GM18526 (cell line): Measurements from ENCODE around the gene FAM170A.

Experiments
- POLR2A ChIP-seq: IDR thresholded peaks from 3 replicates; pipeline ENCODE4 v1.6.1; 2011; ENCODE audit not compliant: insufficient read length; ENCODE audit errors: extremely low read depth

Gene FAM170A, protein sequence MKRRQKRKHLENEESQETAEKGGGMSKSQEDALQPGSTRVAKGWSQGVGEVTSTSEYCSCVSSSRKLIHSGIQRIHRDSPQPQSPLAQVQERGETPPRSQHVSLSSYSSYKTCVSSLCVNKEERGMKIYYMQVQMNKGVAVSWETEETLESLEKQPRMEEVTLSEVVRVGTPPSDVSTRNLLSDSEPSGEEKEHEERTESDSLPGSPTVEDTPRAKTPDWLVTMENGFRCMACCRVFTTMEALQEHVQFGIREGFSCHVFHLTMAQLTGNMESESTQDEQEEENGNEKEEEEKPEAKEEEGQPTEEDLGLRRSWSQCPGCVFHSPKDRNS

GRCh38 chr5:119629339-119629738 lies at the start of gene FAM170A:
TSS of gene FAM170A (plus strand) at chr5:119629558. CDS start at chr5:119629769, 211 bp downstream.
- TF ChIP-seq POLR2A: no peak

DNA sequence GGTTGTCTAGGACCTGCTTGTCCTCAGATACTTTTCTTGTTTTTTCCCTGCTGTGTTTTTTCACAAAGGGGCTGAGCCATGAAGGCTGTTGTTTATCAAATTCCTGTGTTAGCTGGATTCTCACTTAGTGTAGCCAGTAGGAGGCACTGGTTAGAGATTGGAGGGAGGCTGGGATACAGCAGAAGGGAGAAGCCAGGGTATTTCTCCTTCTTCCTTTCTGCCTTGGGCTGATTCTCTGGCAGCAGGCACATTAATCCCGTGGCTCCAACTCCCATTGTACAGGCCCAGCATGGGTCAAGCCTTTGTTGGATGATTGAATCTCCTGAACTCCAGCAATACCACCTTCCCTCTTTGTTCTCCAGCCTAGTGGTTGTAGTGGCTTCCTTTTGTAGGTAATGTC lies 46.4 kb upstream of the FAM170A start:
- TF ChIP-seq POLR2A: no peak

DNA sequence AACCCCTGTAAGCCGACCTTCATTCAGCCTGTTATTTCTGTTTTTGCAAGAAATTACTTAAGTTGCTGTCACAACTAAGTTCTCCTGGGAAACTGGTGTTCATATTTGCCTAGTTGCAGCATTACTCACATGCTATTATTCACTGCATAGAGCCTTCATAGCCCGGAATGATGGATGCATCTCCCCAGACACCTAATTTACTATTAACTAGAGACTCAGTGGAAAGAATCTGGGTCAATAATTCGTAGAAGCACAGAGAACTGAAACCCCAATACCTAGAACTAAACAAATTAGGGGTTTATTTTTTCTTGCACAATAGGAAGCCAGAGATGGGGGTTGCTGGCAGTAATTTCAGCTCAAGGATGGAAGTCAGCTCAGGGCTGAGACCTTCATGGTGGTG lies 45.7 kb upstream of the FAM170A start:
- TF ChIP-seq POLR2A: no peak

GRCh38 chr5:119596046-119596445 lies 33.3 kb upstream of the FAM170A start:
- no peak for TF ChIP-seq POLR2A

DNA sequence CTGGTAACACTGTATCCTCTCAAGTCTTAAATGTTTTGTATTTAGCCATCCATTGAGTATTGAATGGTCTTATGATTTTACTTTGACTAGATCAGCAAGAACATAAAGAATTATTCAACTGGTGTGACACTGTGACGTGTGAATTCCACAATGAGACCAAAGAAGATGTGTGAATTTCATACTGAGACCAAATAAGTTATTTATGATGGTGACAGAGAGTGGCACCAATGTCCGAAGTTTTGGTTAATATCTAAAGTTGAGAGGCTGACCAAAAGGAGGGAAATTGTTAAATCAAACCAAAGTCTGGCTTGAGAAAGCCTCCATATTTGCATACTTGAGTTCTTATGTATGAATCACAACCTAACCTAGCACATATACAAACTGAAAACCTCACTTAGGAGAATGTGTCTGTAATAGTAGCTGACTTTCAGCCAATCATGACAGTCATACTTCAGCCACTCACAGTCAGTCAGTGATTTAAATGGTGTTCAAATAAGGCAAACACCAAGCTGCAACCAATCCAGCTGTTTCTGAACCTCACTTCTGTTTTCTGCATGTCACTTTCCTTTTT lies 31.5 kb upstream of the FAM170A start:
- TF ChIP-seq POLR2A: no peak

DNA sequence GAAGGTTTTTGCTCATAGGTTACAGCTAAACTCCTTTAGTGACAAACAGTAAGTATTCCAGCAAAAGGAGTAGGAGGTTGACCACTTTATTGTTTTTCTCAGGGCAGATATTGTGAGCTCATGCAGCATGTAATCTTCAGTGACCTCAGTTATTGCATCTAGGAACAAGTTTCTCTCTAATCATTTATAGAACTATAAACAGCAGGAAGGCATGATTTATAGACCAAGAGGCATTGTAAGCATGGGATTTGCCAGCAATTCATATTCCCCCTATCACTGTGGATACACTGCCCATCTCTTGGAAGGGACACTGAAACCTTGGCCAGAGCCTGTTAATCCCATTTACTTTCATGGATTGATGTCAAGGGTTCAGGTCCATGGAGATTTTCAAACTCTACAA lies 15.4 kb upstream of the FAM170A start:
- TF ChIP-seq POLR2A: no peak

GRCh38 chr5:119614838-119615237 lies 14.5 kb upstream of the FAM170A start:
- TF ChIP-seq POLR2A: no peak

- TF ChIP-seq POLR2A: no peak
Observed at GRCh38 chr5:119626086-119626485, 3.3 kb upstream of the FAM170A start.

DNA sequence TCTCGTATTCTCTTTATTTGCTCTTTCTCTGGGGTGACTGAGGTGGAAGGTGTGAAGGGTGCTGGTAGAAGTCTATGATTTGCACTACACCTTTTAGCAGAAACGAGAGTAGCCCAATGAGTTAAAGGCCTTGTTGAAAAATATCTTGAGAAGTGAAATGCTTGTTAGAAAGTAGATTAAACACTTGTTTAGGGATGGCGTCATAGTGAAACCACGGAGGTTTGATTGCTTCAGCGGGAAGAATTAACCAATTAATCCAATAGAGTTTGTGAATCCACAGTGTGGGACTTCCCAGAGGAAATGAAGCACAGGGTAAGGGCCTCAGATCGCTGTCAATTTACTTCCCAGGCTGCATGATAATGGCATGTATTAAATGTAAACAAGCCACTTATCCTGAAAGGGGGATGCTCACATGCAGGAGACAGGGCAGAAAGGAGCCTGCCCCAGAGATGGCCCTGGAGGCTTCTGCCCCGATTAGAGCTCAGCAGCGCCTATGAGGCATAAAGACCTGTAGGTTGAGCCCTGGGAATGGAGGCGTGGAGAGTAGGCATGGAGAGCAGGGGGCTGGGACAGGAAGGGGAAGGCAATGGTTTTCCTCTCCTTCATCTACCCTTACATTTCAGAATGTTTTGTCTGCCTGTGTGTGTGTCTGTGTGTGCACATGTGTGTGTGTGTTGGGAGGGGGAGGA lies 1.5 kb downstream of the FAM170A start:
- no peak for TF ChIP-seq POLR2A

DNA sequence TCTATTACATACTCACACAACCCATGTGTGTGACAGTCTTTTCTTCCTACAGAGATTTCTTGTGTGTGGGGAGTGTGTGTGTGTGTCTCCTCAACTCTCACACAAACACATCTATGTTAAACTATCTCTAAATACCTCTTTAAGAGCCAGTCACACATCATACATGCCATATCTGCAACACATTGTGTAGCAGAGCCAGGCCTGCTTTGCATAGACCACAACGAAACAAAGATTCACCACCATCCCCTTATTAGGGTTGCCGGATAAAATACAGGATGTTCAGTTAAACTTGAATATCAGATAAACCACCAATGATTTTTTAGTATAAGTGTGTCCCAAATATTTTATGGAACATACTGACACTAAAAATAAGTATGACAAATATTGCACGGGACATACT lies 2.3 kb downstream of the FAM170A start:
- TF ChIP-seq POLR2A: no peak

DNA sequence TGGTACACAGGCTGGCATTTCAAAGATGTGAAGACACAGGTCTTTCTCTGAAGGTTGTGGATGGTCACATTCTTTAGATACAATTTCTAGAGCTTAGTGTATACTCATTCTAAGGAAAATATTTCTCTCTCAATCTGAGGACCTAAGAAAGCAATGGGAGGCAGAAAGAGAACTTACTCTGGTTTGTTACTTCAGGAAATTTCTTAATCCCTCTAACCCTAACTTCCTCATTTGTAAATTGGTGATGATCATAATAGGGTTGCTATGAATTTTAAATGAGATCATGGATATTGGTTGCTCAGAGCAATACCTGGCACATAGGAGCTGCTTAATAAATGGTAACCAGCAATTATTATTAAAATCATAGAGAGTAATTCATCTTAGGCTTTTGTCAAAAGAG lies 22.1 kb downstream of the FAM170A start:
- no peak for TF ChIP-seq POLR2A

GRCh38 chr5:119655061-119655460 lies 25.7 kb downstream of the FAM170A start:
- no peak for TF ChIP-seq POLR2A

- TF ChIP-seq POLR2A: no peak
Observed at GRCh38 chr5:119656023-119656422, 26.7 kb downstream of the FAM170A start.

DNA sequence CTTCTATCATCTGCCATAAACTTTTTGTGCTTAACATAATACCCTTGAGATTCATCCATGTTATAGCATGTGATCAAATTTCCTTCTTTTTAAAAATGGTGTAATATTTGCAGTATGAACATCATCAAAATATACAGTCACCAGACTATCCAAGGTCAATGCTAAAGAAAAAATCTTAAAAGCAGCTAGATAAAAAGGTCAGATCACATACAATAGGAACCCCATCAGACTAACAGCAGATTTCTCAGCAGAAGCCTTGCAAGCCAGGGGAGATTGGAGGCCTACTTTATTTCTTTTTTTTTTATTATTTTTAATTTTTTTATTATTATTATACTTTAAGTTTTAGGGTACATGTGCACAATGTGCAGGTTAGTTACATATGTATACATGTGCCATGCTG lies 37.2 kb downstream of the FAM170A start:
- no peak for TF ChIP-seq POLR2A

DNA sequence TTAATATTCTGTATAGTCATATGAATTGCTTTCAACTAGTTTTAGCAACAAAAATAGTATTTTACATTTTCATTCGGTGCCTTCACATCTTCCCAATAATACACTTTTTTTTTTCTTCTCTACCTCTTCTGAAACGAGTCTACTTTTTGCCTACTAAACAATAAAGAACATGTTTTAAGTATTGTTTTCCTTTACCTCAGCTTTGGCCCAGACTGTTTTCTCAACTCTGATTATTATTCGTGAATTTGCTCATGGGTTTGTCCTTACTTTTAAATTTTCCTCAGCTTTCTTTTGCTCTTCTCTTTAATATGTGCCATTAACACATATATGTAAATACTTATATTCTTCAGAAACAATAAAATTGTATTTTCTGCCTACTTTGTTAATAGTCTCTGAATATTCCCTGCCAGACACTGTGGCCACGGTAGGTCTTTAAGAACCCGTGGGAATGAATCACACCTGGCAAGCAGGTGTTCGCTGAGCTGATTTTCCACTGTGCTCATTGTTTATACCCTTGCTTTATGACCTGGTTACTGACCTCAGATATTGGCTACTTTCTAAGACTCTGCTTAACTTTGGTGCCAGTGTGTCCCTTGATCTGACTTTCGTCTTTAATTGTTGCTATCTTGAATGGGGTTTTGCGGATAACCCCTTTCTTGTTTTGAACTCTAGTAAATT lies 49.1 kb downstream of the FAM170A start:
- TF ChIP-seq POLR2A: no peak

DNA sequence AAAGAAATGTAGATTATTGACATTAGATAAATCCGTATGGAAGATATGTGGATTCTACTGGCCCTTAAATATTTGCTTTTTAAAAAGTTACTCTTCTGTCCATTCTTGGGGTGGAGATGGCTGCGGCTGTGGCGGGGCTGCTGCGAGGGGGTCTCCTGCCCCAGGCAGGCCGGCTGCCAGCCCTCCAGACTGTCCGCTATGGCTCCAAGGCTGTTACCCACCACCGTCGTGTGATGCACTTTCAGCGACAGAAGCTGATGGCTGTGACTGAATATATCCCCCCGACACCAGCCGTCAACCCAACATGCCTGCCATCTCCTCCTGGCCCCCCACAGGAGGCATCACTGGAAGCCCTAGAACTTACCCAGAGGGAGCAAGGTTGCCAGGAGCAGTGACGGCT lies 50.7 kb downstream of the FAM170A start:
- no peak for TF ChIP-seq POLR2A
